GM19023 (cell line): ENCODE results near the gene GUF1.

ENCODE experiments used
- ATAC-seq: cut with Tn5 transposase; IDR thresholded peaks from one replicate; pipeline ENCODE4 v1.9.1; 2021; ENCODE audit warnings: mild to moderate bottlenecking, moderate library complexity; ENCODE audit not compliant: unreplicated experiment

The GUF1 gene, protein sequence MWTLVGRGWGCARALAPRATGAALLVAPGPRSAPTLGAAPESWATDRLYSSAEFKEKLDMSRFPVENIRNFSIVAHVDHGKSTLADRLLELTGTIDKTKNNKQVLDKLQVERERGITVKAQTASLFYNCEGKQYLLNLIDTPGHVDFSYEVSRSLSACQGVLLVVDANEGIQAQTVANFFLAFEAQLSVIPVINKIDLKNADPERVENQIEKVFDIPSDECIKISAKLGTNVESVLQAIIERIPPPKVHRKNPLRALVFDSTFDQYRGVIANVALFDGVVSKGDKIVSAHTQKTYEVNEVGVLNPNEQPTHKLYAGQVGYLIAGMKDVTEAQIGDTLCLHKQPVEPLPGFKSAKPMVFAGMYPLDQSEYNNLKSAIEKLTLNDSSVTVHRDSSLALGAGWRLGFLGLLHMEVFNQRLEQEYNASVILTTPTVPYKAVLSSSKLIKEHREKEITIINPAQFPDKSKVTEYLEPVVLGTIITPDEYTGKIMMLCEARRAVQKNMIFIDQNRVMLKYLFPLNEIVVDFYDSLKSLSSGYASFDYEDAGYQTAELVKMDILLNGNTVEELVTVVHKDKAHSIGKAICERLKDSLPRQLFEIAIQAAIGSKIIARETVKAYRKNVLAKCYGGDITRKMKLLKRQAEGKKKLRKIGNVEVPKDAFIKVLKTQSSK

DNA sequence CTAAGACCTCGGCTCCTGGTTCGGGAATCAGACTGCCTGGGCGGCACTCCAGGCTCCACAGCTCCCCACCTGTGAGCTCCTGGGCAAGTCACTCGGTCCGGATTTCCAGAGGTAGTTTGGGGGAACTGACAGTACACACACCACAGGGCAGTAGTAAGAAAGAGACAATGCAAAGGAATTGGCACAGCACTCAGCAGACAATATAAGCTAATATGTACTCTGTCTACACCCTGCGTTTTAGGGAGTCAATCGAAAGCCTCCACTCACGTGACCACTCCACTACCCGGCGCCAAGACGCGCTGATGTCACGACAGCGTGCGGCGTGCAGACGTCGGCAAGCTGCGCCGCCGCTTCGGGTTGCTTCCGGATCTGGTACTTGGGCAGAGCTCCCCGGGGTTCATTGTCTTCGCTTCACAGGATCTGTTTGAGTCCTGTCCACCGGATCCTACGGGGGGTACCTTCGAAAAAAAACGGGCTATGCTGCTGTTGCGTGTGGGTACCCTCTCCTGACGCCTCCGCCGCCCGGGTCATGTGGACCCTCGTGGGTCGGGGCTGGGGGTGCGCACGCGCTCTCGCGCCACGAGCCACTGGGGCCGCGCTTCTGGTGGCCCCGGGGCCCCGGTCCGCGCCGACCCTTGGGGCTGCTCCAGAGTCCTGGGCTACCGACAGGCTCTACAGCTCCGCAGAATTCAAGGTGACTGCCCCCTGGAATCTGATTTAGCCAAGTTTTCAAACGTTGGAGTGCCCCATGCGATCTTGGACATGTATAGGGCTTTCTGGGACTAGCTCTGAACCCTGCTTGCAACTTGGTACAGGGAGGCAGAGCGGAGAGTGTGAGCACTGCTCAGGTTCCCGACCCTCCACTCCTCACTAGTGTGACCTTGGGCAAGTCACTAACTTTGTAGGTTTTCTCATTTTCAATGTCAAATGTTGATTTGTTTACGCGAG is at the start of gene GUF1:
TSS of gene GUF1 (plus strand) at position 327 of the 948 bp plus-strand sequence. CDS start at position 530, 203 bp downstream.
- peak; percentile 96 for ATAC-seq

DNA sequence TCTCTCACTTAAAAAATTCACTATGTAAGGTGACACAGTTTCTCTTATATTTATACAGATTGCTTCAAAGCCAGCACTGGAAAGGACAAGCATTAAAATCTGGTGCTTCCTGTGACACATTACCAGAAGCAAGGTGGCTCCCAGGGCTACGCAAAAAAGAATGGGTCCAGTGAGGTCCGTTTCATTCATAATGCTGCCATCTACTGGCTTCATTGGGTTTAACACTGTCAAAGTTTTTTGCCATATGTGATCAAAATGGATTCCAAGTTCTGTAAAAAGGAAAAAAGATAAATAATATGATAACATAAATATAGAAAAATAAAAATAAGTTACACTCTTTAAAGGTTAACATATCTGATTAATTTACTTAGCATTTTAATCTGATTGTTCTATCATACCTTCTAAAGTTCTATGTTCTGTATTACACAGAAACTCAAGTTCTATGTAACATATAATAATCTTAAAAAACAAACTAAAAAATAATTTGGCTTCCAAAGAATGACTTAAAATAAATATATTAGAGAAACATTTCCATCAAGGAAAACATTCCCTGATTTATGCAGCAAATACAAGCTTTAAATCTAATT is 48.8 kb upstream of the GUF1 start:
- ATAC-seq: peak; percentile 89

DNA sequence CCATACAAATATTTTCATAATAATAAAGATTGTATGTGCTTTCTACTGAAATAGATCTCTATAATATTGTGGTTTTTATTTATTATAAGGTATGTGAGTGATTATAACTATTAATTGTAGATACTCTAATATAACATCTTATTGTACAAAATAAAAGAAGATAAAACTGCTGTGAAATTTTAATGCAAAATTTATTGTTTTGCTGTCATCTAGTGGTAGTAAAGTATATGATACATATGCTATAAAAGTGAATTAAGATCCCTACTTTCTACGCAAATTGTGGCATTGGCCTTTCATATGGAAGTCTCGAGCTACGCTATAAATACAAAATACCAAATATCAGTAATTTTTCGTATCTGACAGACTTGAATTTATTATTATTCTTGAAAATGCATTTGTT is 46.1 kb upstream of the GUF1 start:
- no peak for ATAC-seq

DNA sequence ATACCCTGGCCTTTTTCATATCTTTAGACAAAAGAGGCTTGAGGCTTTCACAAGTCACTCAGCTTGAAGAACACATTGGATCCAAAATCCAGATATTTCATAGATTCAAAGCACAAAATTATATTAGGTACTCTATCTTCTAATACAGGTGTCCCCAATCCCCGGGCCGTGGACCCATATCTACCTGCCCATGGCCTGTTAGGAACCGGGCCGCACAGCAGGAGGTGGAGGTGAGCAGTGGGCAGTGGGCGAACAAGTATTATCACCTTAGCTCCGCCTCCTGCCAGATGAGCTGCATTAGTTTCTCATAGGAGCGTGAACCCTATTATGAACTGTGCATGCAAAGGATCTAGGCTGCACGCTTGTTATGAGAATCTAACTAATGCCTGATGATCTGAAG is 45.5 kb upstream of the GUF1 start:
- no peak for ATAC-seq

DNA sequence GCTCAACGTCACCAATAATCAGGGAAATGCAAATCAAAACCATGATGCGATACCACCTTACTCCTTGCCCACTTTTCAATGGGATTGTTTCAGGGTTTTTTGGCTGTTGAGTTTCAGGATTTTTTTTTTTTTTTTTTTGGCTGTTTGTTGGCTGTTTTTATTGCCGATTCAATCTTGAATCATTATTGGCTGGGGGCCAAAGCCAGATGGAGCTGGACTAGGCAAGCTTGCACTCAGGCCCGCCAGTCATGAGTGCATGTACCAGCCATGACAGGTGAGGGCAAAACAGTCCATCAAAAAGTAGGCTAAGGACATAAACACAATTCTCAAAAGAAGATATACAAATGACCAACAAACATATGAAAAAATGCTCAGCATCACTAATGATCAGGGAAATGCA is 40.1 kb upstream of the GUF1 start:
- no peak for ATAC-seq

DNA sequence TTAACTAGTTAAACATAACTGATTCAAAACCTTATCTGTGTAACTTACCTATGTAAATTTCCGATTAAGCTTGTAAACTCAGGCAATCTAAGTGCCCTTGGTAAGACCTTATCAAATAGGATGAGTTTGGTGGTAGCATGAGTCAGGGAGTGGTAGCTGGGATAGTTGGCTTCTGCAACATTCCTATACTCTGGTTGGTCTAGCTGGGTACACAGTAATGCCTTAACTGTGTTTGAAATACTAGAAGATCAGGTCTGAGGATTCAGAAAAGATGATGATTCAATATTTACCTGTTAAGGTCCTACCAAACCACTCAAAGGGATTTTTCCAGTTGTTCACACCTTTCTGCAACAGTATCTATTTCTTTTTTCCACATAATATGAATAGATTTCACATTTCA is 32.1 kb upstream of the GUF1 start:
- ATAC-seq: no peak

DNA sequence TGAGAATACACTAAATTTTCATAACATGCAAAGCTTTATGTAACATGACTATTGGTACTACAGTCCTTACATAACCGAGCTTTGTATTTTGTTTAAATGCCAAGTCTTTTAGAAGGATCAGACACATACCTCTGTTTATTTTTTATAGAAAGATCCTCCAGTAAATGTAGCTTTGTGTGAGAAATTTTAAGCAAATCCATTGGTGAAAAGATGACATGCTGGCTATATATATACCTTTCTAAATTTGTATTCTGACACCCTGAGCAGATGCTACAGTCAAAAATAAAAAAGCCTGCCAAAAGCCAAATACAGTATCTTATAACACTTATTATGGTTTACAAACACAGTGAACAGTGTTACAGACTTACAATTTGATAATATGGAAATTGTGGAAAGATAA is 26.8 kb upstream of the GUF1 start, which contains the start of gene YIPF7:
TSS of gene YIPF7 (minus strand) at position 201 of the 400 bp plus-strand sequence. CDS start 1,525 bp downstream, outside the sequence.
- ATAC-seq: no peak

DNA sequence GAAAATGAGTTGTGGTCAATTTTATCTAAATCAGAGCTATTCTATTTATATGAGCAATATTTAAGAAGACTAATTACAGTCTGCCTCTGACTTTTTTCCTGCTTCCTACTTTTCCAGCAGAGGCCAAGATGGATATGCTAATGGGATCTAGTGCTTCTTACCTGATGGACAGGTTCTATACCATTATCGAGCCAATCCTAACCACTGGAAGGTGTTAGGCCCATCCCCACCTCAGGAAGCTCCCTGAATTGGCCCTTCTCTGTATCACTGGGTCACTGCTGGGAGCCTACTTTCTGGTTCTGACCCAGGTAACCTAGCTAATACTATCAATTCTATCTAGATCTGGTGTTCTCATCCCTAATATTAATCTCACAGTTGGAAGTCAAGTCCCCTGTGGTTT is 26.2 kb upstream of the GUF1 start:
- no peak for ATAC-seq

DNA sequence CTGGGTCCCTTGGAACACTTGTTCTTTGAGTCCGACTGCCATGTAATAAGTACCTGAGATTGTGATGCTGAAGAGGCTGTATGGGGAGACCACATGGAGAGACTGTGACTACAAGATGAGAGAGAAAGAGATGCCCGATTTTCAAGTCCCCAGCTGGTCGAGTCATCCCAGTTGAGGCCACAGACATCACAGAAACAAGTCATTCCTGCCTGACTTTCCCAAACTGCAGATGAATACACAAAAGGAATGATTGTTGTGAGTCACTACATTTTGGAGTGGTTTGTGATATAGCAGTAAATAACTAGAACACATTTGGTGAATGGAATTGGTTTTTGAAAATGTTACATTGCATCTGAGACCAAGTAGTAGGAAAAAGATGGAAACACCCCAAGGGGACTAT is 17.8 kb upstream of the GUF1 start:
- no peak for ATAC-seq

DNA sequence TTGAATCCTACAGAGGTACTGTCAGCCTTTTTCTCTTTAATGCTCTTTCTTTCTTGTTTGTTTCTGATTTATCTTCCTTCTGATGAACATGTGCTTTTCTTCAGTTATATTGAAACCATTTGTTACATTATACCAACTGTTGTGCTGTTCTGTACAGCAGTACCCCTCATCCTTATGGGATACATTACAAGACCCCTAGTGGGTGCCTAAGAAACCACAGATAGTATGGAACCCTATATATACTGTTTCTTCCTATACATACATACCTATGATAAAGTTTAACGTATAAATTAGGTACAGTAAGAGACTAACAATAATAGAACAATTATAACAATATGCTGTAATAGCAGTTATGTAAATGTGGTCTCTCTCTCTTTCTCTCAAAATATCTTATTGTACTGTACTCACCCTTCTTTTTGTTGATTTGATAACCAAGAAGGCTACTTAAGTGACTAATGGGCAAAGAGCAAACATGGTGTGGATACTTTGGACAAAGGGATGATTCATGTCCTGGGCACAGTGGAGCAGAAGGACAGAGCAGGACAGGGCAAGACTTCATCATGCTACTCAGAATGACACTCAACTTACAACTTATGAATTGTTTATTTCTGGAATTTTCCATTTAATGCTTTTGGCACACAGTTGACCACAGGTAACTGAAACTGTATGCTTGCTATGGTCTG is 16.1 kb upstream of the GUF1 start:
- no peak for ATAC-seq

DNA sequence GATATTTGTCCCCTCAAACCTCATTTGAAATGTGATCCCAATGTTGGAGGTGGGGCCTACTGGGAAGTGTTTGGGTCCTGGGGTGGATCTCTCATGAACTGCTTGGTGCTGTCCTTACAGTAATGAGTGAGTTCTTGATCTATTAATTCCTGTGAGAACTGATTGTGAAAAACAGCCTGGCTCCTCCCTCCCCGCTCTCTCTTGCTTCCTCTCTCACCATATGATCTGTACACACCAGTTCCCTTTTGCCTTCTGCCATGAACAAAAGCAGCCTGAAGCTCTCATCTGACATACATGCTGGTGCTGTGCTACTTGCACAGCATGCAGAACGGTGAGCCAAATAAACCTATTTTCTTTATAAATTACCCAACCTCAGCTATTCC is 15.6 kb upstream of the GUF1 start:
- ATAC-seq: no peak

DNA sequence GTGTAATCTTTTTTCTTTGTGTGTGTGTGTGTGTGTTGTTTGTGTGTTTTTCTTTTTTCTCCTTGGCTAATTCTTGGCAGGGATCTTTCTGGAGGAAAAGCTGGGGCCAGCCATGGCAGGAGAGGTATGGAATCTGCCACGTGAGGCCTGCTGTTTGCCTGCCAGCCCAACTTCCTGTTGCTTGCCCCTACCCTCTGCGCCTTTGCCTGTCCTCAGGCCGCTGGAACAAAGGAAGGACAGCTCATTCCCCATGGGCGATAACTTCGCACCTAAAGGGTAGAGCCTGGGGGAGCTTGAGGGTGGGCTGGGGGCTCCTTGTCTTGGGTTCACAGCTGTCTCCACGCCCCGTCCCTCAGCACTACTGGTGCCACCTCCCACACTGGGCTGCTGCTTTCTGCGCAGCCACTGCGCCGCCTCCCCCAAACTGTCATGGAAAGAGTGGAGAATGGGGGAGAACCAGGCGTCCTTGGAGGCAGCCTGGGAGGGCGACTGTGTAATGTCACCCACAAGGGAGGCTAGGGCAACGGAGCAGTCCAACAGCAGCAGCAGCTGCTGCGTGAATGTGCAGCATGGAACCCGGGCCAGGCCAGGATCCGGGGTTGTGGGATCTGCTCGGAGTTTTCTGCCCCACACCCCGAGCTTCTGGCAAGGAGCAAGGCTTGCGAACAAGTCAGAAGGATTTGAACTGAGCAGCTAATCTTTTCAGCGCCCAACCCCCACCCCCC is 14.5 kb upstream of the GUF1 start:
- no peak for ATAC-seq

DNA sequence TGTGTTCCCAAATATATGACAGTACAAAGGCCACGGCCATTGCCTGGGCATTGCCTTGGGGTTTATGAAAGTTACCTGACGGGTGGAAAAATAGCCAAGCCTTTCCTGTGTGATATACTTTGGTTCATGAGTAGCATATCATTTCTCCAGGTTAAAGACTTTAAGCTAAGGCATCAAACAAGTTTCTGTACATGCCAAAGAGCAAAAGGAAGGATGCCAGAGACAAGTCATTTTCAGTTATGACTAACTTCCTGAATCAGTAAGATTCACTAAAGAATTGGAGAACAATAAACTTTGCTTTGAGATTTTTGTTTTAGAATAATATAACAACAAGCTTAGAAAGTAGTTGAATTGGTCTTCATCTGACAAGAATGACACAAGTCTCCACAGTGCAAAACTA is 9.7 kb upstream of the GUF1 start:
- no peak for ATAC-seq

DNA sequence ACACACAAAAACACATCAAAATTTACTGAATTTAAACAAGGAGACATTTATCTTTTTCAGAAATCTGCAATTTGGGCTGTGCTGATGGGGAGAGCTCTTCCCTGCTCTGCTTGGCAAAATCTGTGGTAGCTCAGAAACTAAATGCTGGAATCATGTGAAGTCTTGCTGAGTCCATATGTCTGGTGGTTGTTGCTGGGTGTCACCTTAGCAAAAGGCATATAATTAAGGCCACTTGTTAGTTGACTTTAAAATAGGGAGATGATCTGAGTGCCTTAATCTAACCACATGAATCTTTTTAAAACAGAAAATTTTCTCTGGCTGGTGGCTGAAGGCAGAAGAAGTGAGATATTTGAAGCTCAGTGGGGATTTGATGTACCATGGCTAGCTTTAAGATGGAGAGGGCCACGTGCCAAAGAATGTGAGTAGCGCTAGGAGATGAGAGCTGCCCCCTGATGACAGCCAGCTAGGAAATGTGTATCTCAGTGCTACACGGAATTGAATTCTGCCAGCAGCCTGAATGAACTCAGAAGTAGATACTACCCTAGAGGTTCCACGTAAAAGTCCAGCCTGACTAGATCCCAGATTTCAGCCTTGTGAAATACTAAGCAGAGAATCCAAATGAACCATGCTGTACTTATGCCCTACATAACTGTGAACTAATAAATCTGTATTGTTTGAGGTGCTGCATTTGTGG is 7.6 kb upstream of the GUF1 start:
- no peak for ATAC-seq

DNA sequence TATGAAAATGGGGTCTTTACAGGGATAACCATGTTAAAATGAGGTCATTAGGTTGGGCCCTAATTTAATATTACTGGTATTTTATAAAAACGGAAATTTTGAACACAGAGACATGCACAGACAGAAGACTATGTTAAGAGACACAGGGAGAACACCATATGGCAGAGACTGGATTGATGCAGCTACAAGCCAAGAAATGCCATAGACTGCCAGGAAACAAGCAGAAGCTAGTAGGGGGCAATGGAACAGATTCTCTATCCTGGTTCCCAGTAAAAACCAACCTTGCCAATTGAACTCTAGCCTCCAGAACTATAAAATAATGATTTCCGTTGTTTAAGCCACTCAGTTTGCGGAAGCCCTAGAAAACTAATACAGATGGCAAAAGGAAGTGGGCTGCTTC is 6.6 kb upstream of the GUF1 start:
- no peak for ATAC-seq

DNA sequence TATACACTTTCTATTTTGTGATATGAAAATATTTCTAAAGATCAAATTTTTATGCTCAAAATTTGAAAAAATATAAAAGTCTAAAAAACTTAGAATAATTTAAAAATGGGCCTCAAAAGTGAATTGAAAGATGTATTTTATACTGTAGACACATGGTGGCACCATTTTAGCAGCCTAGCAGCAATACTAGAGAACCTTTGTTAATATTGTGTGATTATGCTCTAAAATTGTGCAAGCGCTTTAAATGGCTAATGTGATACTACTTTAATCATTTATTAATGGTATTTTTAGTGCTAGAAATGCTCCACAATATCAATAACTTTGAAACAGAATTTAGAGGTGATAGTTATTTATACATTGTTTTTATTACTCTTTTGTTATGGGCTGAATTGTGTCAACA is 3.7 kb upstream of the GUF1 start:
- ATAC-seq: no peak

DNA sequence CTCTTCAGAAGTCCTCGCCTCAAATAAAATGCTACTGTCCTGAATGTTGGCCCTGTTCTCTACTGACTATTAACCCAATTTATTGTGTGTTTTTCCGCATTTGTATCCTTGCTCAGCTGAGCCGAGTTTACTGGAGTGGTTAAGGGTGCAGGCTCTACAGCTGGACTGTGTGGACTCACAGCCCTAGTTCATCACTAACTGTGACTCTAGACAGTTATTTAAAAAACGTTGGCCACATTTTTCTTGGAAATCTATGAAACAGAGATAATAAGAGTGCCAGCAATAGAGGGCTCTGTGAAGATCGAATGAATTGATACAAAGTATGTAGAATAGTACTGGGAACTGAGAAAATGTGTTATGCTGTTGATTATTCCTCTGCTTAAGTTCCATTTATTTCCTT is 2.9 kb upstream of the GUF1 start:
- no peak for ATAC-seq

DNA sequence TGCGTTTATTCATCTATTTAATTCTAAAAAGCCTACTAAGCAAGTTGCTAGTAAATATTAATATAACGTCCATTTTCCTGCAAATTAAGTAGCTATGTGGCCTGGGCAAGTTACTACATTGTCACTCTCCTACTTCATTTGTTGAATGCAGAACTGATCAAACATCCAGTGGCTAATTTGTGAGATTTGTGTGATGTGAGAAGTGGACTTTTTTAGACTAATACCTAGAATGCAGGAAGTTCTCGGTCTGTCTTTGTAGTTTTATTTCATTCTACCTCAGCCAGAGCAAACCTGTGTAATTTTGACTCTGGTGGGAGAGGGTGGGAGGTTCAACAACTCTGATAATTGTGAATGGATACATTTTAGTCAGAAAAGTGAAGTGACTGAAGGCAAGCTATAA is 840 bp downstream of the GUF1 start:
- ATAC-seq: no peak

DNA sequence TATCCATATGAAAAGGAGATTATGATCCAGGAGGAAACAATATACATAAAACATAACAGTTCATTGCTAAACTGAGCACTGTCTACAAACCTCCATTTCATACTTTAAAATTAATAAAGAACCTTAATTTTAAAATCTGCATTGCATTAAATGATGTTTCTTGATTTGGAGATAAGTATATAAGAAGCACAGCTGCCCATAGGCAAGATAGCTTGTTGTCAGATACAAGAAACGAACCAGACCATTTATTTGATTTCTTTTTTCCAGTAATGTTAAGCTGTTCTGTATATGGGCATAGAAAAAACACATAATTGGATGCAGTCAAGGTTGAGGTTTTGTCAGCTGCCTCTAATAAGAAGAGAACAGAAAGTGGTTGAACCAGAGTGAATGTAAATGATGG is 6.4 kb downstream of the GUF1 start:
- no peak for ATAC-seq
